Central memory CD8-positive, alpha-beta T cell (primary cell): ENCODE results near the gene KCNIP4.

ENCODE experiments used
- ATAC-seq: fragments of 150-1000 bp; cut with Tn5 transposase; replicated peaks from 2 replicates; pipeline ENCODE4 v1.10.0; 2022; ENCODE audit warnings: mild to moderate bottlenecking, moderate FRiP score, moderate number of reproducible peaks; ENCODE audit not compliant: poor library complexity, severe bottlenecking; ENCODE audit errors: extremely low read depth
- DNase-seq, 2 donors: peaks; one replicate each; pipeline ENCODE4 v3.0.0; 2021; ENCODE audit warnings: low spot score in 2 of 2
- H3K27ac Mint-ChIP-seq: one replicate; pipeline ENCODE4 v1.8.0; 2022; ENCODE audit warnings: low read depth, mild to moderate bottlenecking, moderate library complexity, mixed read lengths
- H3K27me3 Mint-ChIP-seq: one replicate; pipeline ENCODE4 v1.8.0; 2022; ENCODE audit warnings: mixed read lengths
- H3K36me3 Mint-ChIP-seq: one replicate; pipeline ENCODE4 v1.8.0; 2022; ENCODE audit warnings: mild to moderate bottlenecking, moderate library complexity, mixed read lengths; ENCODE audit not compliant: insufficient read depth
- H3K4me1 Mint-ChIP-seq: one replicate; pipeline ENCODE4 v1.8.0; 2022; ENCODE audit warnings: mixed read lengths
- H3K4me3 Mint-ChIP-seq: one replicate; pipeline ENCODE4 v1.8.0; 2022; ENCODE audit warnings: mild to moderate bottlenecking, moderate library complexity, mixed read lengths
- H3K9me3 Mint-ChIP-seq: one replicate; pipeline ENCODE4 v1.8.0; 2022; ENCODE audit warnings: mixed read lengths

Gene KCNIP4

GRCh38 chr4:21271439-21272052 lies 677.0 kb downstream of the KCNIP4 start:
- H3K36me3 Mint-ChIP-seq: no peaks in the 10 kb centered on the region
- no peaks in the 10 kb centered on the region for H3K27me3 Mint-ChIP-seq
- peaks cover 15% of the 10 kb centered on the region for H3K9me3 Mint-ChIP-seq
- no peak overlapping the region for H3K4me3 Mint-ChIP-seq
- H3K27ac Mint-ChIP-seq: no peak overlapping the region
- H3K4me1 Mint-ChIP-seq: no peaks in the 10 kb centered on the region
- DNase-seq (no peak), ATAC-seq (no peak)

DNA sequence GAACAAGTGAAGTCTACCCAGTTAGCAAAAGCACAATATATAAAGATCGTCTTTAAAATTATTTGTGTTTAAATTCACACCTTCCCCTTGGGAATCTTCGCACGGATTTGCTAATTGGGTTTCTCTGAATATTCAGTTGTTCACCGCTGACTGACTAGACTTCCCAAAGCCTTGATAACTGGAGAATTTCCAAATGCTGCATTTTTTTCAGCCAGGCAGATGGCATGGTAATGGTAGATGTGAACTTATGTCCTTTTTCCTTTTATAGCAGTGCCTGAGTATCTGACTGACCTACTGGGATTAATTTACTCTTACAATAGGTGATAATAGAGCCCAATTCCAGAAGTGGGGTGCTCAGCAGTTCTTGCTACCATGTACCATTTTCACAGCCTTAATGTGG lies 700.2 kb downstream of the KCNIP4 start:
- H3K9me3 Mint-ChIP-seq: peaks cover 7% of the 10 kb centered on the region
- H3K36me3 Mint-ChIP-seq: peaks cover 2% of the 10 kb centered on the region
- DNase-seq: no peak
- no peak overlapping the region for H3K27ac Mint-ChIP-seq
- H3K27me3 Mint-ChIP-seq: no peaks in the 10 kb centered on the region
- H3K4me3 Mint-ChIP-seq: no peak overlapping the region
- no peaks in the 10 kb centered on the region for H3K4me1 Mint-ChIP-seq
- no peak for ATAC-seq

GRCh38 chr4:21242163-21242562 lies 706.4 kb downstream of the KCNIP4 start:
- H3K27ac Mint-ChIP-seq: no peak overlapping the region
- H3K36me3 Mint-ChIP-seq: peaks cover 2% of the 10 kb centered on the region
- H3K4me3 Mint-ChIP-seq: no peak overlapping the region

GRCh38 chr4:21226637-21227538 lies 721.7 kb downstream of the KCNIP4 start:
- no peaks in the 10 kb centered on the region for H3K27me3 Mint-ChIP-seq
- ATAC-seq (no peak), DNase-seq (no peak)
- H3K27ac Mint-ChIP-seq: no peak overlapping the region
- no peak overlapping the region for H3K4me3 Mint-ChIP-seq
- H3K4me1 Mint-ChIP-seq: no peaks in the 10 kb centered on the region
- H3K9me3 Mint-ChIP-seq: peaks cover 6% of the 10 kb centered on the region
- no peaks in the 10 kb centered on the region for H3K36me3 Mint-ChIP-seq

More at GRCh38 chr4:21242163-21242562, 706.4 kb downstream of the KCNIP4 start:
- no peak for ATAC-seq
- Mint-ChIP-seq H3K9me3 (peaks cover 8% of the 10 kb centered on the region), H3K27me3 (no peaks in the 10 kb centered on the region), H3K4me1 (no peaks in the 10 kb centered on the region)
- no peak for DNase-seq

DNA sequence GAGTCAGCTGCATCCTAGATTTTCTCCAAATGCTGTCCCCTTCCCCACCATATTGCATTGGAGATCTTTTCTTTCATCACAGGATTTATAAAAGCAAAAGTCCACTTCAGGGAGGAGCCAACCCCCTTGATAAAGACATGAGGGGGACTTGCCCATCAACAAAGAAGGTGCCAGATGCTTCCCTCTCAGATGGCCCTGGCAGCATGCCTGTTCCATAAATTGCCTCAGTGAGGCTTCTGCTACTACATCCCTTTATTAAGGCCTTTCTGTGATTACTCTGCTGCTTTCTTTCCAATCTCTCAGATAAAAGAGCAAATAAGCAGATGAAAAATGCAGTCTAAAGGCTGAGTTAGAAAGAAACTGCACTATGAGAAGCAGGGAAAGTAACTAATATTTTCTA lies 736.7 kb downstream of the KCNIP4 start:
- DNase-seq: no peak
- ATAC-seq: no peak
- Mint-ChIP-seq H3K4me3 (no peak overlapping the region), H3K27ac (no peak overlapping the region), H3K9me3 (peaks cover 18% of the 10 kb centered on the region), H3K4me1 (no peaks in the 10 kb centered on the region), H3K27me3 (no peaks in the 10 kb centered on the region), H3K36me3 (no peaks in the 10 kb centered on the region)

DNA sequence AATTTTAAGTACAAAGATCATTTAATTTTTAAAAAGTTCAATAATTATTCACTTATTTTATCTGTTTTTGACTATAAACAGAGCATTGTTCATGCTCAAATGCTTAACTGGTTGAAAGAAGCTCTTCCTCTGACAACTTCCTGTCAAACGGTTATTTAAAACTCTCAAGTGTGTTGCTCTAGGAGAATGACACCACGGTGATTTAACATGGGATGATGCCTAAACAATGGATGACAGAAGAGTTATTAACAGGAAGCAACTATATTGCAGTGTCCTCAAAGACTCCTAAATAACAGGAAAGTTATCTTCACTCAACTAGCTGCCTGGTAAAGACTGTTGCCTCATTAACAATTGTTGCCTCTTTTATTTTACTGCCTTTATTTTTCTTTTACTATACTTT lies 738.7 kb downstream of the KCNIP4 start:
- H3K4me1 Mint-ChIP-seq: no peaks in the 10 kb centered on the region

GRCh38 chr4:21205821-21206531 lies 742.6 kb downstream of the KCNIP4 start:
- ATAC-seq: no peak
- DNase-seq: no peak
- Mint-ChIP-seq H3K36me3 (no peaks in the 10 kb centered on the region), H3K27me3 (no peaks in the 10 kb centered on the region), H3K4me1 (no peaks in the 10 kb centered on the region), H3K27ac (no peak overlapping the region), H3K4me3 (no peak overlapping the region), H3K9me3 (peaks cover 28% of the 10 kb centered on the region)

More for the DNA sequence above, 738.7 kb downstream of the KCNIP4 start:
- ATAC-seq (no peak), DNase-seq (no peak)
- Mint-ChIP-seq H3K36me3 (no peaks in the 10 kb centered on the region), H3K27ac (no peak overlapping the region), H3K27me3 (no peaks in the 10 kb centered on the region), H3K4me3 (no peak overlapping the region), H3K9me3 (peaks cover 25% of the 10 kb centered on the region)

- Mint-ChIP-seq H3K9me3 (peaks cover 18% of the 10 kb centered on the region), H3K27me3 (no peaks in the 10 kb centered on the region), H3K4me1 (no peaks in the 10 kb centered on the region), H3K36me3 (no peaks in the 10 kb centered on the region), H3K27ac (no peak overlapping the region), H3K4me3 (no peak overlapping the region)
- DNase-seq (no peak), ATAC-seq (no peak)
Measured at GRCh38 chr4:21203416-21203815, 745.2 kb downstream of the KCNIP4 start.

DNA sequence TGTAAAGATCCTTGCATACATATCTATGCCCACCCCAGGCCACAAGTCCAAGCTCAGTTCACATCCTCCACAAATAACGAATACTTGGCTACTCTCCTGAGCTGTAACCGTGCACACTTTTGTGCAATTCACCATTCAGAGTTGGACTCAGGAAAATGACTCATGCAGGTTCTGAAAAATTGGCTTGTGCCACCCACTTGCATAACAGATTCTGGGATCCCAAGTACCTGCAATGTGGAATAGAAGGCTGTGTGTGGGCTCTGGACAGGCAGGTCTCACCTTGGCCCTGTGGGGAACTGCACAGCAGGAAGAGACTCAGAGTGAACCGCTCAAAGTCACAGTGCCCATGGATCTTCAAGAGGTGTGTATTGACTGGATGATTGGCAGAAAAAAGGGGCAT lies 745.6 kb downstream of the KCNIP4 start:
- Mint-ChIP-seq H3K9me3 (peaks cover 15% of the 10 kb centered on the region), H3K27me3 (no peaks in the 10 kb centered on the region), H3K27ac (no peak overlapping the region), H3K36me3 (no peaks in the 10 kb centered on the region), H3K4me3 (no peak overlapping the region), H3K4me1 (no peaks in the 10 kb centered on the region)
- no peak for DNase-seq
- no peak for ATAC-seq

DNA sequence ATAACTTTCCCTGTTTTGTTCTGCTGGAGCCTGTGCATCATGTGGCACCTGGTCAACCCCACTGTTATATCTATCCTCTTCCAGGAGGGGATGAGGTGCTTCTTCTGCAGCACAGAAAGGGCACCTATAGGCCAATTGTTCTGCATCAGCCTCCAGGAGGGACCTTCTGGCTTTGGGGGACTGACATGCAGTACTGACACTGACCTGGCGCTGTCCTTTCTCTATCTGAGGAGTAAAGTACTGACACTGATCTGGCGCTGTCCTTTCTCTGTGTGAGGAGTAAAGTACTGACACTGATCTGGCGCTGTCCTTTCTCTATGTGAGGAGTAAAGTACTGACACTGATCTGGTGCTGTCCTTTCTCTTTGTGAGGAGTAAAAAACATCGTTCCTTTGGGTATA lies 749.9 kb downstream of the KCNIP4 start:
- ATAC-seq (no peak), DNase-seq (no peak)
- Mint-ChIP-seq H3K27me3 (no peaks in the 10 kb centered on the region), H3K9me3 (peaks cover 14% of the 10 kb centered on the region), H3K4me3 (no peak overlapping the region), H3K4me1 (no peaks in the 10 kb centered on the region), H3K36me3 (no peaks in the 10 kb centered on the region), H3K27ac (no peak overlapping the region)

DNA sequence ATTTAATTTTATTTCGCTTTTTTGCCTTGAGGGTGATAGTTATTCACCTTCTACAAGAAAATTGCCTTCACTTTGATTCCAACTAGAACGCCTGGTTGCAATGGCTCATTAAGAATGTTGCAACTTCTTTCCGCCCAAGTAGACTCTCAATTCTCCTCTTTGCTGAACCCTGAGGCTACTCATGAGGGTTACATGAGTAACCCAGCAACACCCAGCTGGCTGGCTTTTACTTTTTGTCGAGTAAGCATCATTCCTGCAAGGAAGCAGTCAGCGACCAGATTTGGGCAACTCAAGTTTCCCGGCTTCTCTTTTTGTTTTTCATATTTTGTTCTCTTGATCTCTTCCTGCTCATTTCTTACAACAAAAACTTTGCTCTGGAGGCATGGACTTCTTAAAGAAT lies 752.9 kb downstream of the KCNIP4 start:
- Mint-ChIP-seq H3K27ac (no peak overlapping the region), H3K4me1 (no peaks in the 10 kb centered on the region), H3K36me3 (no peaks in the 10 kb centered on the region), H3K9me3 (peaks cover 5% of the 10 kb centered on the region), H3K27me3 (no peaks in the 10 kb centered on the region), H3K4me3 (no peak overlapping the region)
- DNase-seq: no peak
- ATAC-seq: no peak

GRCh38 chr4:21192367-21192766 lies 756.2 kb downstream of the KCNIP4 start:
- H3K4me1 Mint-ChIP-seq: no peaks in the 10 kb centered on the region
- no peaks in the 10 kb centered on the region for H3K36me3 Mint-ChIP-seq
- H3K9me3 Mint-ChIP-seq: peaks cover 5% of the 10 kb centered on the region
- H3K27ac Mint-ChIP-seq: no peak overlapping the region
- DNase-seq: no peak
- H3K27me3 Mint-ChIP-seq: no peaks in the 10 kb centered on the region
- H3K4me3 Mint-ChIP-seq: no peak overlapping the region
- no peak for ATAC-seq
